Colon (tissue), 2 donors: Measurements from ENCODE around the gene DCBLD2.

Source experiments
- FAIRE-seq: peaks from 2 replicates; lab custom pipeline; 2012; peaks lifted over from hg19 to GRCh38; lab: Jason Lieb, UNC
- donor health status: control.
- donor health status: control.

The DCBLD2 gene

DNA sequence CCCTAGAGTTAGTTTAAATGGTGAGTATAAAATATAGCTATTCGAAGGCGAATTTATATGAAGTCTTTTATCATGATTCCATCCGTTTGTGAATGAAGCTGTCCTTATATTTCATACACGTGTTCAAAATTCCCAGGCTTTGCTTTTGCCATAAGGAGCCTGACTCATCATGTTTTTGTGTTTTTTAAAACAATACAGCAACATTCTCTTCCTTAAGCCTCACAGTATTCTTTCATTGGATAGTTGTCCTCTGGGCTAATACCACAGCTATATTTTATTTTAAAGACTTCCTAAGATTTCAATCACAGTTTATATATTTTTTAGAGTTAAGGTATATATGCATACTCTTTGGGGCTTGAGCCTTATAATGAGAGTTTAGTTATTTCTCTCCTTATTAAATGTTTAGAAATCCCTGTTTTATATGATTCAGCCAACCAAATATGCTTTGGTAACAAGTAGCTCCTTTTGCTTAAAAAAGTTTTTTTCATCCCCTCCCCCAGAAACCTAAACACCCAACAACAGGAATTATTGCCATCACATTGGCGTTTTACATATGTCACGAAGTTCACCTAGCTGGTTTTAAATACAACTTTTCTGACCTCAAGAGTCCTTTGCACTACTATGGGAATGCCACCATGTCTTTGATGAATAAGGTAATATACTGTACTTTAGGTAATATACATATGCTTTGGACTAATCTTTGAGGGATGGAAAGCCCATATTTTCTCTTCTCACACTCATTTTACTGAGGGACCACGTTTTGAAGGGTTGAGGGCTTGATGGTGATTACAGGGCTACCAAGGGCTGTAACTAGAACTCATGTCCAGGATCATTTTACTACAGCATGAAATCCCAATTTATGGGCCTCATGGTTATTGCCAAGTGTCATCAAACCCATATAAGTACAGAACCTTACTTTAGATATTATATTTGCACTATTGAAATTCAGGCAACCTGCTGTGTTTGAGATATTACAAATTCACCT, 109.9 kb downstream of the DCBLD2 start:
- no peak for FAIRE-seq

GRCh38 chr3:98788651-98789050, 112.8 kb downstream of the DCBLD2 start:
- FAIRE-seq: no peak

- no peak for FAIRE-seq
Observed at GRCh38 chr3:98787181-98787580, 114.3 kb downstream of the DCBLD2 start.

DNA sequence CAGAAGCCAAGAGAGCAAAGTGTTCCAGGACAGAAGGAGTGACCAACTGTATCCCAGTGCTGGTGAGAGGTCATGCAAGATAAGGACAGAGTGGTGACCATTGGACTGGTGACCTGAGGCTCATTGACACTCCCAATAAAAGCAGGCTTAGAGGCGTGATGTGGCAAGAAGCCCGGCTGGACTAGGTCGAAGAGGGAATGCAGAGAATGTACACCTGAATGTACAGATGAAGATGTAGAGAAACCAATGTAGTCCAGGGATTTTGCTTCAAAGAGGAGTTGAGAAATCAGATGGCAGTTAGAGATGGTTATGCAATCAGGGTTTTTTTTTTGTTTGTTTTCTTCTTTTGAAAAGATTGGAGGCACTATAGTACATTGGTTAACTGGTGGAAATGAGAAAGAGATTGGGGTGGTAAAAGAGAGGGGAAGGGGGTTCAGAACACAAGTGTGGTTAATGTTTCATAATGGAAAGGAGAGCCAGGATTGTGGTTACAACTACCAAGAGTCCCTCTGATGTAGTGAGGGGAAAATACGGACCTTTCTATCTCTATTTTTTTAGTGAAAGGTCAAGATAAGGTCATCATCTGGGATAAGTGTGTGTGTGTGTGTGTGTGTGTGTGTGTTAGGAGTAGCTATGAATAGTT, 115.0 kb downstream of the DCBLD2 start:
- FAIRE-seq: no peak

DNA sequence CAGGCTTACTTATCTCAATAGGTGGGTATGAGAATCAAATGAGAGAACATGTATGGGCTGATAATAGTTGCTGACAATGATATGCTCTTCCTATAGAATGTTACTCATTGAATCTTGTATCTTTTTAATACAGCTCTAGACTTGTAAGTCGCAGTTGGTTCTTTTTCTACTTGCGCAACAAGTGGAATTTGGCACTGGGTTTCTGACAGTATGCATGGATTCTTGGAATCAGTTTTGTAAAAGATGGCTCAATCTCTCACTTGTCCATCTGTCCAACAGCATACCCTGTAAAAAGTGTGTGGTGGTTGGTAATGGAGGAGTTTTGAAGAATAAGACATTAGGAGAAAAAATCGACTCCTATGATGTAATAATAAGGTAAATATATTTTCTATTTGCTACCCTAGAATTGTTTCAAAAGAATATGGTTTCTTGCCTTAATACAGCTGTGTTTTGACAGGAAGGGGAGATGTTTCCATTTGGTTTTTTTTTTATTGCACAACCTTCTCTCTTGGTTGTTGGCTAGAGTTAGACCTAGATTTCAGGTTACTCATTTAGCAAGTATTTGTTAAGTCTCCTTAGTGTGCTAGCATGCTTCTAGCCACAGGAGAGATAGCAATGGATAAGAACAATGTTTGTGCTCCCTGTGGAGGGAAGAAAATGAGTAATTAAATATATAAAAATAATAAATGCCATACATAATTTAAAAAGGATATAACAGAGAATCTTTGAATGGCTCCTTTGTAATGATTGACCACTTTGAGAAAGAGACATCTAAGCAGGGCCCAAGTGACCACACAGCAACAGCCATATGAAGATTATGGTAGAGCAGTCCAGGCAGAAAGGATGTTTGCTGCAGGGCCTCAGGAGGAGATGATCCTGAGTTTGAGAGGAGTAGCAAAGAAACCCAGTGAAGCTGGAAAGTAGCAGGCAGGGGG, 116.6 kb downstream of the DCBLD2 start:
- no peak for FAIRE-seq

DNA sequence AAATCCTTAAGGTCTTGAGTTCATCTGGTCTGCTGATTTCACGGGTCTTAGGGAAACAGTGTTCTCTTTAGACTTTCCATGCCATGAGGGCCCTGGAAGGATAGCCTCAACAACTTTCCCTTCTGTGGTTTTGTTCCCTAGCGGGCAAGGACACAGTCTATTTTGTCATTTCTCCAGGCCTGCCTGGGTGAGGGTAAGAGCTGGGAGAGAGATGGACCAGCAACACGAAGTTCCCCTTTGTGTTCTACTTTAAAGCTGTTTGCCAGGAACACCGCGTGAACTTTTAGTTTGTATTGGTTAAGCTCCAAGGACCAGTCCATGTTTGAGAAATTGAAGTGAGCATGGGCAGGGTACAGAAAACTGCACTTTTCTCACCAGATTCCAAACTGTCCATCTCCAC, 117.5 kb downstream of the DCBLD2 start:
- FAIRE-seq: no peak

DNA sequence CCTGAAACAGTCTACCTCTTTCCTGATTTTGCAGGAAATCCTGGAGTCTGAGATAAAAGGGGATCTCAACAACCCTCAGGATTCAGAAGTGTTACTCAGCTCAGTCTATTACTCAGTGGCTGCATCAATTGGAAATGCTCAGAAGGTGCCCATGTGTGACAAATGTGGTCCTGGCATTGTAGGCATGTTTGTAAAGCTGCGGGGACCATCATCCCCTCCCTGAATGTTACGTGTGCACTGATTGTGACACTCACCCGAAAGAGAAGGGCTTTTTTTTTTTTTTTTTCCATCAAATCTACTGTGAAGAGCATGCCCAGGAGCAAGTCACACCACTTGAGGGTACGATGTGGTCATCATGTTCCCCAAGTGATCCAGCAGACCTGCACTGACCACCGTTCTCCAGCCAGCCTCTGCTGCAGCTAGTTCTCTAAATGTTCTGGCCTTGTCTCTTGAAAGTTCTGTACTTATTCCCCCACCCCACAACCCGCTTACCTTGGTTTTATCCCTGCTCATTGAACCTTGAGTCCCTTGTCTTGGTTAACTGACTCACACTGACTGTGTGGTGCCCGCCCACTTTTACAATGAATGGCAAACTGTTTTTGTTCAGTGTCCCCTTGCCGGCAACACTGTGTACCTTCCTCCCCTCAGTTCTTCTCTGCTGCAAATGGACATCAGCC, 118.5 kb downstream of the DCBLD2 start:
- FAIRE-seq: no peak

DNA sequence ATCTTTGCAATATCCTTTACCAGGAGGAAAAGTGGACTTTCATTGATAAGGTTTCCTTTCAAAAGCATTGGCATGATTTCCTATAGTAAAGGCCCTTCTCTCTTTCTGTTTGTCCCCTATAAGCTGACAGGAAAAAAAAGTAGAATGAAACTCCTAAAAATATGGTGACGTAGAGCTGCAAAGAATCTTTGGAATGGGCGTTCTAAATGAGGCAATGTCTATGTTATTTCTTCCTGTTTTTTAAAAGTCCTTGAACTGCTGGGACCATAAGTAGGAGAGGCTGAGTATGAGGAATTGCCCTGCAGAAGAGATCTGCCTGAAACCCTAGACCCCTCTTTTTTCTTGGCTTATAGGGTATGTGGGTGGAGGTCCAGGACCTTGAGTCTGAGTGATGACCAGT, 121.2 kb downstream of the DCBLD2 start:
- no peak for FAIRE-seq

GRCh38 chr3:98779541-98780335, 121.8 kb downstream of the DCBLD2 start:
- no peak for FAIRE-seq

- FAIRE-seq: no peak
Observed at GRCh38 chr3:98778852-98779413, 122.6 kb downstream of the DCBLD2 start.

GRCh38 chr3:98778383-98778782, 123.1 kb downstream of the DCBLD2 start:
- FAIRE-seq: no peak

DNA sequence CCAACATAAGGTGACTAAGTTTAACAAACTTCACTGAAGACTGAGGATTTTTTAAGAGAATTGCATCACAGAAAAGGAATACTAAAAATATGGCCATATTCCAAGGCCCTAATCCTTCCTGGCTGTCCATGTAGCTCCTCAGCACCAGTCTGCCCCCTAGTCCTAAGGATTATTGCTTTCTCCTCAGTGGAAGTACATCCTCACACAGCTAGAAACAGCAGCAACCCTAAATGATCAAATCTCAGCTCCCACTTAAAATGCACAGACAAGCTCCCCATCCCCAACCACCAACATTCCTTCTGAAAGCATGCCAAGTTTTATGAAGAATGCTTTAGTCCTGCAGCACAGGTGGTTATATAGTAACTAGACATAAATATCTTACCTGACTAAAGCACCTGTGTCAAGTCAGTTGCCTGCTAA, 123.7 kb downstream of the DCBLD2 start:
- no peak for FAIRE-seq

DNA sequence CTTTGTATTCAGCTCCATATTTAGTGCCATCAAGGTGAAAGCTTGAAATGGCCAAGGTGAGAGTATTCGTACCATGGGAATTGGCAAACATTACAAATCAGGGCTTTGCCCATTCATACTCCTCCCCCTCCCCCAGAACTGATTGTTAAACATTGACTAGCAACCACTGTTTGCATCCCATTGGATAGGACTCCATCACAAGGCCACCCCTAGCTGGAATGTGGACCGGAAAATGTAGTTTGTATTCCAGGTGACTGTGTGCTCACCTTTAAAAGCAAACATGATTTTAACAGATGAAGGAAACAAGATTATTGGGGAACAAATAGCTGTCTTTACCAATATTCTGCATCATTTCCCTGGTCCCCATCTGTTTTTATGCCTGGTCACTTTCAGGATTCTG, 124.2 kb downstream of the DCBLD2 start:
- no peak for FAIRE-seq

DNA sequence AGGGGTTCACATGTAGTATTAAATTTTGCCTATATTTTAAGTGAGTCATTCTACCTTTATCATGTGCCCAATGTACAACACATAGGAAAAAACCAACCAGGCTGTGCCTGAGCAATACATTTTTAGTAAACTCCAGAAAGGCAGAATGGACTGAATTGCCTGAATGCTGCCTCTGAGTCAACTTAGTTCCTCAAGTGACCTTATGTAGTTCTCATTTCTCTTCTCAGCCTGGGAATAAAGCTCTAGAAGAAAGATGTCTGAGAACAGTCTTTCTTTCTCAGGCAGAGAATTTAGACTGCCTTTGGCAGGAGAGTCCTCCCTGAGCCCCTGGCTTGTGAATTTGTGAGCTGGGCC, 125.4 kb downstream of the DCBLD2 start:
- no peak for FAIRE-seq

GRCh38 chr3:98775459-98776139, 125.9 kb downstream of the DCBLD2 start:
- no peak for FAIRE-seq

GRCh38 chr3:98772022-98772421, 129.5 kb downstream of the DCBLD2 start:
- FAIRE-seq: no peak

- no peak for FAIRE-seq
Observed at GRCh38 chr3:98770261-98771039, 131.0 kb downstream of the DCBLD2 start.

DNA sequence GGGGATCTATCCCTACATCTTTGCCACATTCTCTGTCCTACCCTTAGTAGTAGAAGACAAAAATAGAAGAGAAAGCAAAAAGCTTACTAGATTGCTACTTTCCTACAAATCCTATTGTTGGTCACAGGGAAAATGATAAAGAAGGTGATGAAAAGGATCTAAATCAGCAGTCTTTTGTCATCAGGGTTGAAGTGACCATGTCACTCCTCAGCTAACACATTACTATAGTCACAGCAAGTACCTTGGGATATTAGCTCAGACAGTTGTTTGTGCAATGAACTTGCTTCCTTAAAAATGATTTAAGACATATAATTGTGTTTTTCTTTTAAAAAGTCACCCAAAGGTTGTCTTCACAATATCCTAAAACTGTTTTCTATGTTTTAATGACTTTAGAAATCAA, 132.0 kb downstream of the DCBLD2 start:
- no peak for FAIRE-seq

DNA sequence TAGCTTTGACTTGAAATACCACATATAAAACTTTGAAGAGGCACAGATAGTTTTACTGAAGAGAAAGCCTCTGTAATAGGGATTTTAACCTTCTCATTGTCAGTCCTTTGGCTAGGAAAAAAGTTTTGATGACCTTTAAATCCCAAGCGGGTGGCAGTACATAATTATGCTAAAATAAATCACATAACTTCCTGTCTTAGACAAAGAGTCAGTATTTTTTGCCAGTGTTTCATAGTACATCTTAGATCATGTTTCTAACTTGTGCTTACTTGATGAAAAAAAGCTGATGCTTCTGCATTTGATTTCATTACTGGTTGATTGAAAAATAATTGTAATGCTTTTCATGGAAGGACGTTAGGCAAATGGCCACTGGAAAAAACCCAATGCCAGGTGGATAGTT, 132.5 kb downstream of the DCBLD2 start:
- FAIRE-seq: no peak
